A673 (cell line): Measurements from ENCODE around the gene MFAP4.

ENCODE experiments used
- CTCF ChIP-seq: fragments of 300-800, 200-600 bp; sonication (generic); conservative IDR thresholded peaks from 2 replicates; pipeline ENCODE4 v1.5.1; 2017; ENCODE audit warnings: low read depth, mild to moderate bottlenecking, antibody characterized with exemption, low read length, moderate library complexity, mixed read lengths
- EZH2 ChIP-seq: fragments of 200-600 bp; sonication (generic); IDR thresholded peaks from 2 replicates; pipeline ENCODE4 v1.6.1; 2017; ENCODE audit warnings: borderline replicate concordance, low read depth, mild to moderate bottlenecking, mixed read lengths, antibody characterized with exemption, low read length; ENCODE audit not compliant: poor library complexity, severe bottlenecking

GRCh38 chr17:19341641-19342610 lies 45.1 kb downstream of the MFAP4 start:
- TF ChIP-seq CTCF = no peak
- TF ChIP-seq EZH2 = no peak
